CD4-positive, alpha-beta T cell treated with Interleukin-17A for 1 hour (primary cell): ENCODE measurements around the gene CBX4.
A peak's percentile ranks its signal among the peaks of the same experiment; 100 is the strongest.
"Not testable (repeated sequence)": the region's sequence is repeated elsewhere in the genome, so short reads cannot be mapped to it uniquely, and the experiment has no call there.

Source experiments
- DNase-seq: peaks from one replicate; pipeline ENCODE4 v3.0.0-alpha.2; 2020

Gene CBX4

GRCh38 chr17:79859676-79860615 lies 20.7 kb upstream of the CBX4 start:
- DNase-seq, result no peak

GRCh38 chr17:79857095-79857494 lies 17.9 kb upstream of the CBX4 start:
- no peak for DNase-seq

GRCh38 chr17:79855331-79856124 lies 16.3 kb upstream of the CBX4 start:
- no peak for DNase-seq

- DNase-seq, result no peak
Observed at GRCh38 chr17:79854080-79855060, 15.1 kb upstream of the CBX4 start.

GRCh38 chr17:79853168-79853567 lies 13.9 kb upstream of the CBX4 start:
- not testable (repeated sequence) for DNase-seq

- no peak for DNase-seq
Observed at GRCh38 chr17:79852748-79853147, 13.5 kb upstream of the CBX4 start.

GRCh38 chr17:79851461-79851817 lies 12.2 kb upstream of the CBX4 start:
- no peak for DNase-seq

- DNase-seq, result no peak
Observed at GRCh38 chr17:79850571-79851460, 11.6 kb upstream of the CBX4 start.

GRCh38 chr17:79849953-79850352 lies 10.7 kb upstream of the CBX4 start:
- no peak for DNase-seq

GRCh38 chr17:79848370-79848766 lies 9.1 kb upstream of the CBX4 start:
- no peak for DNase-seq

- DNase-seq, result no peak
Observed at GRCh38 chr17:79847698-79848369, 8.6 kb upstream of the CBX4 start.

- DNase-seq, result no peak
Observed at GRCh38 chr17:79845601-79845949, 6.3 kb upstream of the CBX4 start.

GRCh38 chr17:79844869-79845600 lies 5.8 kb upstream of the CBX4 start:
- DNase-seq, result peak; percentile 44

GRCh38 chr17:79843816-79844800 lies 4.9 kb upstream of the CBX4 start:
- DNase-seq, result no peak

GRCh38 chr17:79843474-79843815 lies 4.2 kb upstream of the CBX4 start:
- no peak for DNase-seq

- DNase-seq, result peak; percentile 43
Observed at GRCh38 chr17:79842656-79843473, 3.6 kb upstream of the CBX4 start.

- no peak for DNase-seq
Observed at GRCh38 chr17:79842136-79842655, 3.0 kb upstream of the CBX4 start.
